H9 (cell line): ENCODE measurements around the gene USP20. TPM values are rescaled to one million over a fixed set of nuclear protein-coding genes. Genes with fewer than 3 reads are reported as not detected.
A peak's percentile ranks its signal among the peaks of the same experiment; 100 is the strongest.

Experiments
- DNase-seq: peaks from one replicate; pipeline ENCODE4 v3.0.0-alpha.2; 2017
- H2AFZ ChIP-seq: one replicate; pipeline ENCODE4 v1.6.1; 2013; ENCODE audit warnings: mild to moderate bottlenecking, low read length, control low read depth, moderate library complexity
- H2AK5ac ChIP-seq: 2 replicates; pipeline ENCODE4 v1.6.1; 2013; ENCODE audit warnings: low read length, control low read depth, mixed read lengths; ENCODE audit not compliant: insufficient read length
- H2BK120ac ChIP-seq: one replicate; pipeline ENCODE4 v1.6.1; 2013; ENCODE audit warnings: low read depth, mild to moderate bottlenecking, low read length, control low read depth, inconsistent platforms; ENCODE audit not compliant: poor library complexity, severe bottlenecking
- H2BK12ac ChIP-seq: 2 replicates; pipeline ENCODE4 v1.6.1; 2013; ENCODE audit warnings: low read length, control low read depth, mixed read lengths, low read depth; ENCODE audit not compliant: insufficient read length
- H2BK15ac ChIP-seq: 2 replicates; pipeline ENCODE4 v1.6.1; 2013; ENCODE audit warnings: low read depth, low read length, control low read depth
- H2BK20ac ChIP-seq: one replicate; pipeline ENCODE4 v1.6.1; 2013; ENCODE audit warnings: low read depth, mild to moderate bottlenecking, low read length, control low read depth, inconsistent platforms; ENCODE audit not compliant: poor library complexity, severe bottlenecking
- H2BK5ac ChIP-seq: 2 replicates; pipeline ENCODE4 v1.6.1; 2013; ENCODE audit warnings: low read length, control low read depth, mixed read lengths; ENCODE audit not compliant: insufficient read length
- H3K14ac ChIP-seq: 2 replicates; pipeline ENCODE4 v1.6.1; 2013; ENCODE audit warnings: low read length, control low read depth; ENCODE audit not compliant: insufficient read depth
- H3K18ac ChIP-seq: 2 replicates; pipeline ENCODE4 v1.6.1; 2013; ENCODE audit warnings: low read depth, mild to moderate bottlenecking, mixed read lengths, low read length, control low read depth; ENCODE audit not compliant: insufficient read length
- H3K23ac ChIP-seq: 2 replicates; pipeline ENCODE4 v1.6.1; 2013; ENCODE audit warnings: low read length, control low read depth, mixed read lengths, low read depth; ENCODE audit not compliant: insufficient read length
- H3K23me2 ChIP-seq: 2 replicates; pipeline ENCODE4 v1.6.1; 2013; ENCODE audit warnings: low read depth, mild to moderate bottlenecking, mixed read lengths, low read length, control low read depth; ENCODE audit not compliant: insufficient read length, poor library complexity, severe bottlenecking
- H3K27ac ChIP-seq: 2 replicates; pipeline ENCODE4 v1.5.1; 2013; ENCODE audit warnings: low read length, control low read depth, mixed read lengths, low read depth; ENCODE audit not compliant: insufficient read length
- H3K27me3 ChIP-seq: 2 replicates; pipeline ENCODE4 v1.6.1; 2013; ENCODE audit warnings: low read length, control low read depth, inconsistent platforms; ENCODE audit not compliant: insufficient read depth
- H3K4ac ChIP-seq: 2 replicates; pipeline ENCODE4 v1.6.1; 2013; ENCODE audit warnings: low read depth, mild to moderate bottlenecking, control low read depth, inconsistent platforms, low read length, moderate library complexity
- H3K4me1 ChIP-seq: 2 replicates; pipeline ENCODE4 v1.6.1; 2013; ENCODE audit warnings: low read length, control low read depth, inconsistent platforms; ENCODE audit not compliant: insufficient read depth
- H3K4me2 ChIP-seq: 2 replicates; pipeline ENCODE4 v1.6.1; 2013; ENCODE audit warnings: low read length, control low read depth, mixed read lengths; ENCODE audit not compliant: insufficient read length, insufficient read depth
- H3K56ac ChIP-seq: 2 replicates; pipeline ENCODE4 v1.6.1; 2013; ENCODE audit warnings: low read depth, mild to moderate bottlenecking, mixed read lengths, low read length, control low read depth; ENCODE audit not compliant: insufficient read length
- H3K79me1 ChIP-seq: 2 replicates; pipeline ENCODE4 v1.6.1; 2013; ENCODE audit warnings: low read depth, mild to moderate bottlenecking, moderate library complexity, low read length, control low read depth, inconsistent platforms; ENCODE audit not compliant: insufficient read depth, poor library complexity, severe bottlenecking
- H3K79me2 ChIP-seq: 2 replicates; pipeline ENCODE4 v1.6.1; 2013; ENCODE audit warnings: low read length, control low read depth, inconsistent platforms; ENCODE audit not compliant: insufficient read depth
- H3K9ac ChIP-seq: 2 replicates; pipeline ENCODE4 v1.6.1; 2013; ENCODE audit warnings: low read length, control low read depth, mixed read lengths; ENCODE audit not compliant: insufficient read length; ENCODE audit errors: extremely low read depth
- H3K9me3 ChIP-seq: one replicate; pipeline ENCODE4 v1.6.1; 2013; ENCODE audit warnings: low read depth, low read length, inconsistent platforms; ENCODE audit not compliant: control insufficient read depth
- H3T11ph ChIP-seq: one replicate; pipeline ENCODE4 v1.6.1; 2013; ENCODE audit warnings: mild to moderate bottlenecking, low read length, control low read depth, inconsistent platforms
- H4K20me1 ChIP-seq: one replicate; pipeline ENCODE4 v1.6.1; 2013; ENCODE audit not compliant: control insufficient read depth, insufficient read length, insufficient read depth
- H4K5ac ChIP-seq: 2 replicates; pipeline ENCODE4 v1.6.1; 2013; ENCODE audit warnings: low read depth, mild to moderate bottlenecking, mixed read lengths, low read length, control low read depth; ENCODE audit not compliant: insufficient read length
- H4K8ac ChIP-seq: replicated peaks from 2 replicates; pipeline ENCODE4 v1.6.1; 2013; ENCODE audit warnings: low read length, control low read depth, mixed read lengths, low read depth; ENCODE audit not compliant: insufficient read length
- H4K91ac ChIP-seq: 2 replicates; pipeline ENCODE4 v1.6.1; 2013; ENCODE audit warnings: low read depth, mild to moderate bottlenecking, moderate library complexity, mixed read lengths, low read length, control low read depth; ENCODE audit not compliant: insufficient read length
- H3K27ac Mint-ChIP-seq, 3 experiments: 2 replicates in 2 of 3; 3 replicates in 1 of 3; pipeline ENCODE4 v1.8.0; 2020 to 2021; ENCODE audit warnings: mixed read lengths in 3 of 3, mild to moderate bottlenecking in 1 of 3, moderate library complexity in 1 of 3
- H3K27me3 Mint-ChIP-seq: 2 replicates; pipeline ENCODE4 v1.8.0; 2021; ENCODE audit warnings: low read depth, mild to moderate bottlenecking, moderate library complexity, mixed read lengths
- H3K36me3 Mint-ChIP-seq, 3 experiments: 2 replicates in 2 of 3; 3 replicates in 1 of 3; pipeline ENCODE4 v1.8.0; 2020 to 2021; ENCODE audit warnings: low read depth in 3 of 3, mixed read lengths in 3 of 3; ENCODE audit not compliant: insufficient read depth in 1 of 3
- H3K4me1 Mint-ChIP-seq, 2 experiments: 2 replicates each; pipeline ENCODE4 v1.8.0; 2020; ENCODE audit warnings: mixed read lengths in 2 of 2
- H3K4me3 Mint-ChIP-seq, 2 experiments: 2 replicates in 1 of 2; 3 replicates in 1 of 2; pipeline ENCODE4 v1.8.0; 2020 to 2021; ENCODE audit warnings: mild to moderate bottlenecking in 2 of 2, mixed read lengths in 2 of 2, moderate library complexity in 1 of 2
- H3K9me3 Mint-ChIP-seq, 2 experiments: 2 replicates in 1 of 2; 3 replicates in 1 of 2; pipeline ENCODE4 v1.8.0; 2020; ENCODE audit warnings: mild to moderate bottlenecking in 2 of 2, mixed read lengths in 2 of 2, moderate library complexity in 1 of 2
- CTCF ChIP-seq: fragments of 200-600 bp; sonication (generic); conservative IDR thresholded peaks from 3 replicates; pipeline ENCODE4 v1.8.0; 2021; ENCODE audit warnings: antibody characterized with exemption, mild to moderate bottlenecking
- WGBS: extraction: QIAGEN DNeasy Blood & Tissue Kit; methylation state at CpG from one replicate; pipeline ENCODE4 v1.1.7; 2013; ENCODE audit warnings: missing lambda C conversion rate, low lambda C conversion rate, mixed read lengths; ENCODE audit not compliant: insufficient read length; ENCODE audit errors: extremely low coverage; 5-methylcytosine and 5-hydroxymethylcytosine counted together
- total RNA-seq: library from RNA; stranded (reverse); gene quantifications from 2 replicates; pipeline ENCODE4 v1.2.1, GENCODE V29; 2021

The USP20 gene
- total RNA-seq, 1 experiment from 2014 or later: 20.9 TPM

GRCh38 chr9:129904734-129905133 is 69.5 kb downstream of the USP20 start:
- no peak for TF ChIP-seq CTCF
- Histone ChIP-seq H3T11ph (no peak overlapping the region), H2BK20ac (no peak overlapping the region), H3K79me2 (no peaks in the 10 kb centered on the region), H3K23me2 (no peaks in the 10 kb centered on the region), H4K20me1 (no peaks in the 10 kb centered on the region), H3K14ac (no peak overlapping the region), H2BK15ac (no peak overlapping the region), H3K18ac (no peak overlapping the region), H3K9me3 (no peaks in the 10 kb centered on the region), H3K79me1 (no peaks in the 10 kb centered on the region), H2BK5ac (no peak overlapping the region), H2BK120ac (no peak overlapping the region), H4K8ac (no peak overlapping the region), H3K4me1 (peaks cover 3% of the 10 kb centered on the region; the same call in 1 of the 2 replicates), H3K56ac (no peak overlapping the region), H3K4me2 (no peak overlapping the region), H3K27ac (no peak overlapping the region), H2AFZ (no peak overlapping the region), H2AK5ac (no peak overlapping the region), H3K23ac (no peak overlapping the region), H3K4ac (no peak overlapping the region), H3K9ac (no peak overlapping the region), H2BK12ac (no peak overlapping the region), H3K27me3 (no peaks in the 10 kb centered on the region), H4K91ac (no peak overlapping the region), H4K5ac (no peak overlapping the region)
- H3K27me3 Mint-ChIP-seq: no peaks in the 10 kb centered on the region
- H3K27ac Mint-ChIP-seq: peak overlapping the region in 2 of 3 experiments; percentile 36 to 45; a peak in 2 of 7 replicates
- DNase-seq: no peak
- H3K4me1 Mint-ChIP-seq: peaks cover 20% of the 10 kb centered on the region in 2 experiments
- WGBS: no CpG with 5 or more reads among the region's 4 CpGs
- no peak overlapping the region for H3K4me3 Mint-ChIP-seq
- H3K36me3 Mint-ChIP-seq: peaks cover 16 to 40% (median 34%) of the 10 kb centered on the region in 3 experiments
- peaks cover 3 to 5% of the 10 kb centered on the region in 2 experiments; a peak in 3 of 5 replicates for H3K9me3 Mint-ChIP-seq
